HepG2 (cell line): Measurements from ENCODE around the gene GRID1. TPM values are rescaled to one million over a fixed set of nuclear protein-coding genes. Genes with fewer than 3 reads are reported as not detected.

Source experiments
- DR1 ChIP-seq: sonication (generic); formaldehyde crosslinking; IDR thresholded peaks from 2 replicates; pipeline ENCODE4 v1.8.0; 2021; ENCODE audit warnings: mild to moderate bottlenecking, missing genetic modification reagents, inconsistent platforms
- GLI4 ChIP-seq: sonication (generic); formaldehyde crosslinking; IDR thresholded peaks from 2 replicates; pipeline ENCODE4 v1.5.1; 2020; ENCODE audit warnings: missing genetic modification reagents, mild to moderate bottlenecking, moderate library complexity, borderline replicate concordance
- SIN3B ChIP-seq: fragments of 150-350 bp; IDR thresholded peaks from 2 replicates; pipeline ENCODE4 v1.6.1; 2014; ENCODE audit warnings: low read length
- SNAPC2 ChIP-seq: sonication (generic); formaldehyde crosslinking; IDR thresholded peaks from 2 replicates; pipeline ENCODE4 v1.8.1; 2022; ENCODE audit warnings: mild to moderate bottlenecking, missing genetic modification reagents
- TCF7 ChIP-seq: sonication (generic); IDR thresholded peaks from 2 replicates; pipeline ENCODE4 v1.6.1; 2016; ENCODE audit warnings: antibody characterized with exemption, low read depth
- ZSCAN22 ChIP-seq: sonication (generic); formaldehyde crosslinking; IDR thresholded peaks from 2 replicates; pipeline ENCODE4 v1.4.0; 2020; ENCODE audit warnings: mild to moderate bottlenecking, missing genetic modification reagents
- polyA plus RNA-seq, 8 experiments: library from polyadenylated mRNA; depleted of rRNA in 3 of 8; stranded (reverse) in 7 of 8; unstranded in 1 of 8; fragments of >200 nt; fragmentation: Illumina TruSeq in 4 of 8; extraction: Trizol in 4 of 8; gene quantifications; 2 replicates each; pipeline versions ENCODE4 v1.2.1 to v1.2.3, GENCODE V29; 2011 to 2016; ENCODE audit warnings: low read depth in 4 of 8, missing spikeins in 1 of 8, mixed read lengths in 1 of 8; ENCODE audit not compliant: insufficient read depth in 1 of 8
- total RNA-seq, 5 experiments: library from RNA; depleted of rRNA; stranded (reverse); fragments of >200 nt; fragmentation: Illumina TruSeq; extraction: Trizol; gene quantifications; 2 replicates each; pipeline ENCODE4 v1.2.3, GENCODE V29; 2016; ENCODE audit warnings: low read depth in 1 of 5
- TF ChIP-seq, protein P1 (sequence below): sonication (generic); formaldehyde crosslinking; IDR thresholded peaks from 2 replicates; pipeline ENCODE4 v1.4.0; 2020; ENCODE audit warnings: missing genetic modification reagents
- TF ChIP-seq, protein P2 (sequence below): sonication (generic); formaldehyde crosslinking; IDR thresholded peaks from 2 replicates; pipeline ENCODE4 v1.5.0; 2020; ENCODE audit warnings: mild to moderate bottlenecking, missing genetic modification reagents, borderline replicate concordance
- TF ChIP-seq, protein P3 (sequence below): sonication (generic); formaldehyde crosslinking; IDR thresholded peaks from 2 replicates; pipeline ENCODE4 v1.8.0; 2022; ENCODE audit warnings: missing genetic modification reagents, mild to moderate bottlenecking, inconsistent platforms, borderline replicate concordance

The GRID1 gene
- total and polyA plus RNA-seq, 2 of the 13 experiments (the other 11 are each of a cell fraction or from before 2014, with no cell fraction given), result 0.05 TPM; not detected in 1

DNA sequence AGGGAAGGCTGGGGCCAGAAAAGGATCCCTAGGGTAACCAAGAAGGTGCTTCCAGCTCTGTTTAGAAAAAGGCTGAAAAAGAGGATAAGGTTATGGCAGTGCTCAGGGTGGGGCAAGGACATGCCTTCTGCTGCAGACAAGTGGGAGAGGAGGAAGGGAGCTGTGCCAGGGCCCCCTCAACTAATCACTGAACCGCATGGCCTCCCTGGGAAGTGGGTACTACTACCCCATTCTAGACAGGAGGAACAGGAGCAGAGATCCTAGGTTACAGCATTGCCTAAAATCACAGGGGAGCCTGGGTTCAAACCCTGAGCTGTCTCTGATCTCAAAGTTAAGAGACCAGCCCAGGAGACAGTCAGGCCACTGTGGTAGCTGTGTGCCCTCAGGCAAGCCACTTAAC lies 149.7 kb downstream of the GRID1 start (continued):
- TF ChIP-seq, protein P1, sequence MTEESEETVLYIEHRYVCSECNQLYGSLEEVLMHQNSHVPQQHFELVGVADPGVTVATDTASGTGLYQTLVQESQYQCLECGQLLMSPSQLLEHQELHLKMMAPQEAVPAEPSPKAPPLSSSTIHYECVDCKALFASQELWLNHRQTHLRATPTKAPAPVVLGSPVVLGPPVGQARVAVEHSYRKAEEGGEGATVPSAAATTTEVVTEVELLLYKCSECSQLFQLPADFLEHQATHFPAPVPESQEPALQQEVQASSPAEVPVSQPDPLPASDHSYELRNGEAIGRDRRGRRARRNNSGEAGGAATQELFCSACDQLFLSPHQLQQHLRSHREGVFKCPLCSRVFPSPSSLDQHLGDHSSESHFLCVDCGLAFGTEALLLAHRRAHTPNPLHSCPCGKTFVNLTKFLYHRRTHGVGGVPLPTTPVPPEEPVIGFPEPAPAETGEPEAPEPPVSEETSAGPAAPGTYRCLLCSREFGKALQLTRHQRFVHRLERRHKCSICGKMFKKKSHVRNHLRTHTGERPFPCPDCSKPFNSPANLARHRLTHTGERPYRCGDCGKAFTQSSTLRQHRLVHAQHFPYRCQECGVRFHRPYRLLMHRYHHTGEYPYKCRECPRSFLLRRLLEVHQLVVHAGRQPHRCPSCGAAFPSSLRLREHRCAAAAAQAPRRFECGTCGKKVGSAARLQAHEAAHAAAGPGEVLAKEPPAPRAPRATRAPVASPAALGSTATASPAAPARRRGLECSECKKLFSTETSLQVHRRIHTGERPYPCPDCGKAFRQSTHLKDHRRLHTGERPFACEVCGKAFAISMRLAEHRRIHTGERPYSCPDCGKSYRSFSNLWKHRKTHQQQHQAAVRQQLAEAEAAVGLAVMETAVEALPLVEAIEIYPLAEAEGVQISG (CRISPR knock-in tag), result no peak
- TF ChIP-seq TCF7, result no peak
- TF ChIP-seq SIN3B, result no peak
- no peak for TF ChIP-seq ZSCAN22 (CRISPR knock-in tag)
- TF ChIP-seq, protein P2, sequence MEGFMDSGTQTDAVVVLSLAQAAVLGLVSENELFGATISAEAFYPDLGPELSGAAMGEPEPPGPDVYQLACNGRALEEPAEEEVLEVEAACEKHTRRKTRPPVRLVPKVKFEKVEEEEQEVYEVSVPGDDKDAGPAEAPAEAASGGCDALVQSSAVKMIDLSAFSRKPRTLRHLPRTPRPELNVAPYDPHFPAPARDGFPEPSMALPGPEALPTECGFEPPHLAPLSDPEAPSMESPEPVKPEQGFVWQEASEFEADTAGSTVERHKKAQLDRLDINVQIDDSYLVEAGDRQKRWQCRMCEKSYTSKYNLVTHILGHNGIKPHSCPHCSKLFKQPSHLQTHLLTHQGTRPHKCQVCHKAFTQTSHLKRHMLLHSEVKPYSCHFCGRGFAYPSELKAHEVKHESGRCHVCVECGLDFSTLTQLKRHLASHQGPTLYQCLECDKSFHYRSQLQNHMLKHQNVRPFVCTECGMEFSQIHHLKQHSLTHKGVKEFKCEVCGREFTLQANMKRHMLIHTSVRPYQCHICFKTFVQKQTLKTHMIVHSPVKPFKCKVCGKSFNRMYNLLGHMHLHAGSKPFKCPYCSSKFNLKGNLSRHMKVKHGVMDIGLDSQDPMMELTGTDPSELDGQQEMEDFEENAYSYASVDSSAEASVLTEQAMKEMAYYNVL (CRISPR knock-in tag), result no peak
- TF ChIP-seq, protein P3, sequence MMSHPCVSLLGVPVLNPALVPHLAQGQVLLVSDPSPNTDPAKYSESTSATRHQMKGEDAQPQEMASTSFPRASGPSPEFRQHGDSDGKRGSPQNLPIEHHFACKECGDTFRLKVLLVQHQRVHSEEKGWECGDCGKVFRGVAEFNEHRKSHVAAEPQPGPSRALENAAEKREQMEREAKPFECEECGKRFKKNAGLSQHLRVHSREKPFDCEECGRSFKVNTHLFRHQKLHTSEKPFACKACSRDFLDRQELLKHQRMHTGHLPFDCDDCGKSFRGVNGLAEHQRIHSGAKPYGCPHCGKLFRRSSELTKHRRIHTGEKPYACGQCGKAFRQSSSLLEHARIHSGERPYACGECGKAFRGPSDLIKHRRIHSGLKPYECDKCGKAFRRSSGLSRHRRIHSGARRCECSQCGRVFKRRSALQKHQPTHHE (CRISPR knock-in tag), result no peak
- TF ChIP-seq GLI4 (CRISPR knock-in tag), result no peak
- TF ChIP-seq SNAPC2 (CRISPR knock-in tag), result no peak
- TF ChIP-seq DR1 (CRISPR knock-in tag), result no peak
